Measurements from ENCODE around the gene ZBTB17.

DNA sequence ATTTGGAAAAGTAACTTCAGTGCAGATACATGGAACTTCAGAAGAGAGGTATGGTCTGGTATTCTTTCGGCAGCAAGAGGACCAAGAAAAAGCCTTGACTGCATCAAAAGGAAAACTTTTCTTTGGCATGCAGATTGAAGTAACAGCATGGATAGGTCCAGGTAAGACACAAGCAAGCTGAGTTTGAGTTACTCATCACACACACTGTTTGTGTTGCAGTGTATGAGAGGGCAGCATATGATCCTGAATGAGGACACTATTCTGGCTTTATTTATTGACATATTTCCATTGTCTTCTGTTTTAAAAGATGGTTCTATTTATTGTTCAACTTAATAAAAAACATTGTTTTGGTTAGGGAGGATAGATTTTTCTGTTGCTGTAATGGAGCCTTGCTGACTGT is 64.8 kb downstream of the ZBTB17 start:
- TF ChIP-seq, protein P1, sequence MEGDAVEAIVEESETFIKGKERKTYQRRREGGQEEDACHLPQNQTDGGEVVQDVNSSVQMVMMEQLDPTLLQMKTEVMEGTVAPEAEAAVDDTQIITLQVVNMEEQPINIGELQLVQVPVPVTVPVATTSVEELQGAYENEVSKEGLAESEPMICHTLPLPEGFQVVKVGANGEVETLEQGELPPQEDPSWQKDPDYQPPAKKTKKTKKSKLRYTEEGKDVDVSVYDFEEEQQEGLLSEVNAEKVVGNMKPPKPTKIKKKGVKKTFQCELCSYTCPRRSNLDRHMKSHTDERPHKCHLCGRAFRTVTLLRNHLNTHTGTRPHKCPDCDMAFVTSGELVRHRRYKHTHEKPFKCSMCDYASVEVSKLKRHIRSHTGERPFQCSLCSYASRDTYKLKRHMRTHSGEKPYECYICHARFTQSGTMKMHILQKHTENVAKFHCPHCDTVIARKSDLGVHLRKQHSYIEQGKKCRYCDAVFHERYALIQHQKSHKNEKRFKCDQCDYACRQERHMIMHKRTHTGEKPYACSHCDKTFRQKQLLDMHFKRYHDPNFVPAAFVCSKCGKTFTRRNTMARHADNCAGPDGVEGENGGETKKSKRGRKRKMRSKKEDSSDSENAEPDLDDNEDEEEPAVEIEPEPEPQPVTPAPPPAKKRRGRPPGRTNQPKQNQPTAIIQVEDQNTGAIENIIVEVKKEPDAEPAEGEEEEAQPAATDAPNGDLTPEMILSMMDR (IDR thresholded peaks at IDR 0.05), result no peak
- no peak for TF ChIP-seq POLR2A (IDR thresholded peaks at IDR 0.05)
- TF ChIP-seq EP300 (IDR thresholded peaks at IDR 0.05), result no peak

All from sigmoid colon (tissue), 4 donors.